GM12878 (cell line): ENCODE measurements around the gene MEIS1. TPM values are rescaled to one million over a fixed set of nuclear protein-coding genes. Genes with fewer than 3 reads are reported as not detected.

Source experiments
- ATAC-seq: fragments of 200-7000 bp; cut with Tn5 transposase; 3 replicates; pipeline ENCODE4 v1.9.1; 2020; ENCODE audit warnings: mild to moderate bottlenecking, moderate library complexity
- BruUV-seq: library from RNA; stranded (reverse); fragments of 400-500 nt; replicated peaks from 2 replicates; lab custom pipeline; 2021; lab: Mats Ljungman, UMichigan
- CTCF ChIA-PET: fragments of 300-600 bp; sonication (Branson Sonifier 250); formaldehyde crosslinking; extraction: SDS; loops from one replicate; lab custom pipeline; 2021; ENCODE audit warnings: inconsistent platforms; lab: Yijun Ruan, JAX
- POLR2A ChIA-PET: fragments of 350-600 bp; formaldehyde crosslinking; extraction: SDS; loops from one replicate; lab custom pipeline; 2021; ENCODE audit warnings: inconsistent platforms; lab: Charles Lee
- RAD21 ChIA-PET: fragments of 300-600 bp; sonication (Branson Sonifier 250); formaldehyde crosslinking; loops from one replicate; lab custom pipeline; 2023; ENCODE audit warnings: antibody characterized with exemption; ENCODE audit not compliant: unreplicated experiment; lab: Charles Lee
- SMC1A ChIA-PET: fragments of 300-600 bp; sonication (Branson Sonifier 250); formaldehyde crosslinking; loops from one replicate; lab custom pipeline; 2023; ENCODE audit not compliant: unreplicated experiment, uncharacterized antibody; lab: Charles Lee
- DNase-seq: peaks from one replicate; pipeline ENCODE4 v3.0.0-alpha.2; 2011; ENCODE audit warnings: low read depth, low spot score
- FAIRE-seq: peaks from 3 replicates; lab custom pipeline; 2011; peaks lifted over from hg19 to GRCh38; lab: Jason Lieb, UNC
- H2AFZ ChIP-seq: 2 replicates; pipeline ENCODE4 v1.6.0; 2011; ENCODE audit warnings: low read depth, low read length, control low read depth; ENCODE audit not compliant: control insufficient read depth
- H3K27ac ChIP-seq: 2 replicates; pipeline ENCODE4 v1.5.1; 2011; ENCODE audit warnings: control low read depth; ENCODE audit not compliant: control insufficient read depth, insufficient read depth
- H3K27me3 ChIP-seq, 2 experiments: replicated peaks in 1 of 2; 2 replicates each; pipeline versions ENCODE4 v1.6.0 to v1.6.1; 2011; ENCODE audit warnings: low read length in 1 of 2; ENCODE audit not compliant: control insufficient read depth in 2 of 2, insufficient read depth in 2 of 2
- H3K36me3 ChIP-seq, 2 experiments: 2 replicates each; pipeline ENCODE4 v1.5.1; 2011; ENCODE audit warnings: low read length in 1 of 2; ENCODE audit not compliant: control insufficient read depth in 2 of 2, insufficient read depth in 2 of 2
- H3K4me1 ChIP-seq: 2 replicates; pipeline ENCODE4 v1.6.1; 2011; ENCODE audit warnings: mild to moderate bottlenecking, low read length, moderate library complexity, mixed read lengths; ENCODE audit not compliant: control insufficient read depth, insufficient read depth
- H3K4me2 ChIP-seq: 2 replicates; pipeline ENCODE4 v1.6.0; 2011; ENCODE audit warnings: control low read depth; ENCODE audit not compliant: control insufficient read depth, insufficient read depth
- H3K4me3 ChIP-seq: fragments of 200-600 bp; sonication (generic); 2 replicates; pipeline ENCODE4 v1.5.1; 2016
- H3K79me2 ChIP-seq: 2 replicates; pipeline ENCODE4 v1.6.0; 2011; ENCODE audit warnings: low read length; ENCODE audit not compliant: control insufficient read depth, insufficient read depth
- H3K9ac ChIP-seq: 2 replicates; pipeline ENCODE4 v1.8.0; 2011; ENCODE audit warnings: low read length, control low read depth, mixed read lengths; ENCODE audit not compliant: control insufficient read depth, insufficient read depth
- H3K9me3 ChIP-seq: replicated peaks from 3 replicates; pipeline ENCODE4 v1.5.1; 2011; ENCODE audit warnings: mild to moderate bottlenecking, low read length; ENCODE audit not compliant: control insufficient read depth, insufficient read depth
- H4K20me1 ChIP-seq: 2 replicates; pipeline ENCODE4 v1.6.0; 2011; ENCODE audit not compliant: control insufficient read depth, insufficient read depth
- EZH2 ChIP-seq: IDR thresholded peaks from 2 replicates; pipeline ENCODE4 v1.6.1; 2012; ENCODE audit warnings: low read depth, mild to moderate bottlenecking, control low read depth, inconsistent platforms, low read length, borderline replicate concordance; ENCODE audit not compliant: control insufficient read depth
- FOXM1 ChIP-seq: IDR thresholded peaks from 2 replicates; pipeline ENCODE4 v1.6.1; 2012; ENCODE audit warnings: low read depth, mild to moderate bottlenecking, inconsistent platforms, low read length, moderate library complexity
- MEF2A ChIP-seq: IDR thresholded peaks from 2 replicates; pipeline ENCODE4 v1.6.1; 2011; ENCODE audit warnings: low read depth, mild to moderate bottlenecking, low read length, moderate library complexity; ENCODE audit not compliant: insufficient read depth
- MLLT1 ChIP-seq: fragments of 450-650 bp; IDR thresholded peaks from 2 replicates; pipeline ENCODE4 v1.6.1; 2016; ENCODE audit warnings: mild to moderate bottlenecking
- NFYB ChIP-seq: IDR thresholded peaks from 2 replicates; pipeline ENCODE4 v1.6.1; 2011; ENCODE audit warnings: low read depth, mild to moderate bottlenecking, low read length, improper control_type of control experiment, moderate library complexity; ENCODE audit not compliant: insufficient read depth
- NR2C2 ChIP-seq: IDR thresholded peaks from 2 replicates; pipeline ENCODE4 v1.6.1; 2011; ENCODE audit warnings: borderline replicate concordance, low read depth; ENCODE audit not compliant: control insufficient read depth, insufficient read length
- NRF1 ChIP-seq: conservative IDR thresholded peaks from 2 replicates; pipeline ENCODE4 v1.6.1; 2011; ENCODE audit warnings: mild to moderate bottlenecking, low read depth, low read length, improper control_type of control experiment
- RBBP5 ChIP-seq: fragments of 200-600 bp; sonication (generic); conservative IDR thresholded peaks from 2 replicates; pipeline ENCODE4 v1.6.1; 2016
- SIX5 ChIP-seq: IDR thresholded peaks from 2 replicates; pipeline ENCODE4 v1.6.1; 2011; ENCODE audit warnings: mild to moderate bottlenecking, low read depth, low read length, moderate library complexity; ENCODE audit not compliant: severe bottlenecking
- SMAD5 ChIP-seq: IDR thresholded peaks from 2 replicates; pipeline ENCODE4 v1.6.1; 2016; ENCODE audit warnings: antibody characterized with exemption, low read depth
- TCF7 ChIP-seq: IDR thresholded peaks from 2 replicates; pipeline ENCODE4 v1.6.1; 2014; ENCODE audit warnings: antibody characterized with exemption, borderline replicate concordance
- WRNIP1 ChIP-seq: IDR thresholded peaks from 2 replicates; pipeline ENCODE4 v1.6.1; 2011; ENCODE audit warnings: low read depth, low read length, improper control_type of control experiment, borderline replicate concordance
- ZZZ3 ChIP-seq: IDR thresholded peaks from 2 replicates; pipeline ENCODE4 v1.6.1; 2011; ENCODE audit warnings: low read depth; ENCODE audit not compliant: control insufficient read depth, insufficient read length
- WGBS: methylation state at CpG from one replicate; pipeline ENCODE4 v1.1.6; 2016; ENCODE audit warnings: low lambda C conversion rate; ENCODE audit not compliant: insufficient replicate concordance, insufficient coverage; ENCODE audit errors: missing lambda C conversion rate; 5-methylcytosine and 5-hydroxymethylcytosine counted together
- in situ Hi-C: fragments of 300-500 bp; cut with MboI; formaldehyde crosslinking; loops from 9 replicates; pipeline ENCODE4 v1.14.3; 2018; ENCODE audit warnings: mixed read lengths
- intact Hi-C: fragments of 100-400 bp; cut with micrococcal nuclease; formaldehyde crosslinking; loops from one replicate; pipeline ENCODE4 v1.14.2; 2022; ENCODE audit not compliant: unreplicated experiment
- polyA plus RNA-seq, 11 experiments: library from polyadenylated mRNA; depleted of rRNA in 4 of 11; unstranded in 6 of 11; stranded (reverse) in 5 of 11; fragments of >200 nt; fragmentation: Nextera tagmentation in 4 of 11; fragmentation: Illumina TruSeq in 1 of 11; extraction: Ambion mirVana in 4 of 11; extraction: Trizol in 1 of 11; gene quantifications; 1 replicate in 1 of 11; 2 replicates in 10 of 11; pipeline versions ENCODE4 v1.2.1 to v1.2.3, GENCODE V29; 2011 to 2016; ENCODE audit warnings: inconsistent platforms in 2 of 11, missing spikeins in 2 of 11, low read depth in 1 of 11
- total RNA-seq, 4 experiments: library from RNA; depleted of rRNA in 3 of 4; stranded (reverse); fragments of >200 nt in 3 of 4; fragmentation: Illumina TruSeq in 1 of 4; extraction: Trizol in 1 of 4; gene quantifications; 2 replicates each; pipeline versions ENCODE4 v1.2.1 to v1.2.3, GENCODE V29; 2013 to 2021
- TF ChIP-seq, protein P1 (sequence below): IDR thresholded peaks from 2 replicates; pipeline ENCODE4 v1.6.1; 2012; ENCODE audit warnings: mild to moderate bottlenecking, low read depth, low read length
- TF ChIP-seq, protein P2 (sequence below): fragments of 450-650 bp; formaldehyde crosslinking; IDR thresholded peaks from 2 replicates; pipeline ENCODE4 v1.4.0; 2022; ENCODE audit warnings: mild to moderate bottlenecking, moderate library complexity
- TF ChIP-seq, protein P3 (sequence below): IDR thresholded peaks from 2 replicates; pipeline ENCODE4 v1.6.1; 2012; ENCODE audit warnings: low read depth, low read length, improper control_type of control experiment

MEIS1 gene
- total and polyA plus RNA-seq, 10 of the 15 experiments (the other 5 are each of a cell fraction or from before 2014, with no cell fraction given) = 0.04 to 0.31 (median 0.14) TPM; not detected in 6

DNA sequence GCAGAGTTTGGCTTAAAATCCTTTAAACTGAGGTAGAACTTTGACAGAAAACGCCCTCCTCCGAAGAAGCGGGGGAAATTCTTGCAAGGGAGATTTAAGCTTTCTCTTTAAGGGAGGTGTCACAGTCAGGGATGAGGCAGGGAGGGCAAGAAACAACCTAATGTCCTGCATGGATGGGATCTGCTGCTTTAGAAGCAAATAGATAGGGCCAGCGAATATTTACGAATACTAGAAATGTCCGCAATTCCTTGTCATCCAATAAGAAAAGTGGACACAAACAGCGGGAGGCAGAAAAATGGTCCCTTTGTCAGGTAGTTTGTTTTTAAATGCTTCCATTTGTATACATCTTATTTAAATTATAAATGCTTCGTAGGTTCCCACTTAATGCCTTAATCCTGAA lies 12.0 kb downstream of the MEIS1 start:
- SMC1A ChIA-PET = no interaction called here
- no TSS peak for BruUV-seq

More for the DNA sequence above, 12.0 kb downstream of the MEIS1 start:
- TF ChIP-seq FOXM1 = no peak
- TF ChIP-seq, protein P1, sequence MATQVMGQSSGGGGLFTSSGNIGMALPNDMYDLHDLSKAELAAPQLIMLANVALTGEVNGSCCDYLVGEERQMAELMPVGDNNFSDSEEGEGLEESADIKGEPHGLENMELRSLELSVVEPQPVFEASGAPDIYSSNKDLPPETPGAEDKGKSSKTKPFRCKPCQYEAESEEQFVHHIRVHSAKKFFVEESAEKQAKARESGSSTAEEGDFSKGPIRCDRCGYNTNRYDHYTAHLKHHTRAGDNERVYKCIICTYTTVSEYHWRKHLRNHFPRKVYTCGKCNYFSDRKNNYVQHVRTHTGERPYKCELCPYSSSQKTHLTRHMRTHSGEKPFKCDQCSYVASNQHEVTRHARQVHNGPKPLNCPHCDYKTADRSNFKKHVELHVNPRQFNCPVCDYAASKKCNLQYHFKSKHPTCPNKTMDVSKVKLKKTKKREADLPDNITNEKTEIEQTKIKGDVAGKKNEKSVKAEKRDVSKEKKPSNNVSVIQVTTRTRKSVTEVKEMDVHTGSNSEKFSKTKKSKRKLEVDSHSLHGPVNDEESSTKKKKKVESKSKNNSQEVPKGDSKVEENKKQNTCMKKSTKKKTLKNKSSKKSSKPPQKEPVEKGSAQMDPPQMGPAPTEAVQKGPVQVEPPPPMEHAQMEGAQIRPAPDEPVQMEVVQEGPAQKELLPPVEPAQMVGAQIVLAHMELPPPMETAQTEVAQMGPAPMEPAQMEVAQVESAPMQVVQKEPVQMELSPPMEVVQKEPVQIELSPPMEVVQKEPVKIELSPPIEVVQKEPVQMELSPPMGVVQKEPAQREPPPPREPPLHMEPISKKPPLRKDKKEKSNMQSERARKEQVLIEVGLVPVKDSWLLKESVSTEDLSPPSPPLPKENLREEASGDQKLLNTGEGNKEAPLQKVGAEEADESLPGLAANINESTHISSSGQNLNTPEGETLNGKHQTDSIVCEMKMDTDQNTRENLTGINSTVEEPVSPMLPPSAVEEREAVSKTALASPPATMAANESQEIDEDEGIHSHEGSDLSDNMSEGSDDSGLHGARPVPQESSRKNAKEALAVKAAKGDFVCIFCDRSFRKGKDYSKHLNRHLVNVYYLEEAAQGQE = no peak
- no peak for TF ChIP-seq SMAD5
- TF ChIP-seq EZH2 = no peak
- no peak for TF ChIP-seq NFYB
- TF ChIP-seq RBBP5 = no peak
- TF ChIP-seq, protein P2, sequence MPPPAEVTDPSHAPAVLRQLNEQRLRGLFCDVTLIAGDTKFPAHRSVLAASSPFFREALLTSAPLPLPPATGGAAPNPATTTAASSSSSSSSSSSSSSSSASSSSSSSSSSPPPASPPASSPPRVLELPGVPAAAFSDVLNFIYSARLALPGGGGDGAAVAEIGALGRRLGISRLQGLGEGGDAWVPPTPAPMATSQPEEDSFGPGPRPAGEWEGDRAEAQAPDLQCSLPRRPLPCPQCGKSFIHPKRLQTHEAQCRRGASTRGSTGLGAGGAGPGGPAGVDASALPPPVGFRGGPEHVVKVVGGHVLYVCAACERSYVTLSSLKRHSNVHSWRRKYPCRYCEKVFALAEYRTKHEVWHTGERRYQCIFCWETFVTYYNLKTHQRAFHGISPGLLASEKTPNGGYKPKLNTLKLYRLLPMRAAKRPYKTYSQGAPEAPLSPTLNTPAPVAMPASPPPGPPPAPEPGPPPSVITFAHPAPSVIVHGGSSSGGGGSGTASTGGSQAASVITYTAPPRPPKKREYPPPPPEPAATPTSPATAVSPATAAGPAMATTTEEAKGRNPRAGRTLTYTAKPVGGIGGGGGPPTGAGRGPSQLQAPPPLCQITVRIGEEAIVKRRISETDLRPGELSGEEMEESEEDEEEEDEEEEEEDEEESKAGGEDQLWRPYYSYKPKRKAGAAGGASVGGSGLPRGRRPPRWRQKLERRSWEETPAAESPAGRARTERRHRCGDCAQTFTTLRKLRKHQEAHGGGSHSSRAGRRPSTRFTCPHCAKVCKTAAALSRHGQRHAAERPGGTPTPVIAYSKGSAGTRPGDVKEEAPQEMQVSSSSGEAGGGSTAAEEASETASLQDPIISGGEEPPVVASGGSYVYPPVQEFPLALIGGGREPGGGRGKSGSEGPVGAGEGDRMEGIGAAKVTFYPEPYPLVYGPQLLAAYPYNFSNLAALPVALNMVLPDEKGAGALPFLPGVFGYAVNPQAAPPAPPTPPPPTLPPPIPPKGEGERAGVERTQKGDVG (CRISPR knock-in tag) = no peak
- TF ChIP-seq MLLT1 = no peak
- no peak for TF ChIP-seq NR2C2
- no peak for TF ChIP-seq MEF2A
- TF ChIP-seq ZZZ3 = no peak
- no peak for TF ChIP-seq SIX5
- TF ChIP-seq TCF7 = no peak
- TF ChIP-seq WRNIP1 = no peak
- TF ChIP-seq, protein P3, sequence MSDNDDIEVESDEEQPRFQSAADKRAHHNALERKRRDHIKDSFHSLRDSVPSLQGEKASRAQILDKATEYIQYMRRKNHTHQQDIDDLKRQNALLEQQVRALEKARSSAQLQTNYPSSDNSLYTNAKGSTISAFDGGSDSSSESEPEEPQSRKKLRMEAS = no peak
- no peak for TF ChIP-seq NRF1
- TF ChIP-seq, all 136 proteins: peak for 0
- DNase-seq = no peak
- H3K9ac ChIP-seq = no peak overlapping the region
- ChIA-PET CTCF (no interaction called here), POLR2A (no interaction called here), RAD21 (no interaction called here)
- H3K4me2 ChIP-seq = no peak overlapping the region
- no peaks in the 10 kb centered on the region for H3K79me2 ChIP-seq
- peaks cover 0 to 5% of the 10 kb centered on the region in 2 experiments; a peak in 3 of 4 replicates for H3K27me3 ChIP-seq
- no peak overlapping the region for H2AFZ ChIP-seq
- in situ Hi-C loops = loop anchor here (25.0 kb wide), 2 partner anchors 1390 to 1990 kb away; no protein-coding TSS in a partner anchor
- H3K4me3 ChIP-seq = no peak overlapping the region
- no peaks in the 10 kb centered on the region for H3K4me1 ChIP-seq
- H3K36me3 ChIP-seq = no peaks in the 10 kb centered on the region
- intact Hi-C loops = no loop called here
- ATAC-seq = no peak
- FAIRE-seq = no peak
- no peaks in the 10 kb centered on the region for H3K9me3 ChIP-seq
- no peak overlapping the region for H3K27ac ChIP-seq
- H4K20me1 ChIP-seq = no peaks in the 10 kb centered on the region
- WGBS = 52% methylated on average over 8 of the region's 8 CpGs
